Measurements from ENCODE around the gene GAL3ST2. TPM values are rescaled to one million over a fixed set of nuclear protein-coding genes. Genes with fewer than 3 reads are reported as not detected.

The GAL3ST2 gene
- polyA plus RNA-seq, 1 experiment = not detected

DNA sequence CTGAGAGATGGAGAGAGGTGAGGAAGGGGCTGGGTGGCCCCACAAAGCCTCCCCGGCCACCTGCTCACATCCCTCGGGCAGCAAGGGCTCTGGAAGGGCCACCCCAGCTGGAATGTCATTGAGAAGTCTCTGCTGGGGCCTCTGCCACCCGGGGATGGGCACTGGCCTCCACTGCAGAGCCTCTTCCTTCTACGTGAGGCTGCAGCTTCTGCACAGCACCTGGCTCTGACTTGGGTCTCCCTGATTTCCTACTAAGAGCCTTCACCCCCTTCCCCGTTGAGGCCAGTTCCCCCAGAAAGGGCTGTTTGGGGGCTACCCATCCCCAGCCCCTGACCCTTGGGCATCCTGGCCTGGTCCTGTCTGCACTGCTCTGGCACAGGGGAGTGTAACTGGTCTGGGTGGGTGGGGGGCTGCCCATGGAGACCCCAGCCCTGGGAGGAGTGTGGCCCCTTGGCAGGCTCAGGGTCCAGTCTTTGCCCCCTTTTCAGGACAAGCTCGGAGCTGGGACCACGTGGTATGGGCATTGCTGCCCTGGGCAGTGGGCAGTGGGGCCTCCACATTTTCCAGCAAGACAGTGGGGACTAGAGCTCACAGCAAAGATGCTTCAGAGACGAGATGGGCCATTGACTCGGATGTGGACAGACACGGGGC, 76.5 kb downstream of the GAL3ST2 start:
- POLR2A ChIA-PET = no interaction called here
- Histone ChIP-seq H3K4me3 (ENCODE audit: low read depth, low read length) (no peak overlapping the region), H3K36me3 (ENCODE audit: control insufficient read depth, insufficient read depth, low read length) (no peaks in the 10 kb centered on the region), H3K27me3 (ENCODE audit: control insufficient read depth, insufficient read depth, low read length) (no peaks in the 10 kb centered on the region)
- no peak for TF ChIP-seq CTCF (IDR thresholded peaks at IDR 0.05; ENCODE audit: insufficient read depth, low read depth, low read length)
- CTCF ChIA-PET = interaction anchor here (0.6 kb wide), 1 partner anchor 105 kb away, joined by 3 read pairs; no protein-coding TSS in a partner anchor
- no peak for DNase-seq (ENCODE audit: low read depth)

Other genes with a start within 250 kb of the GAL3ST2 start
- 29.4 and 42.9 TPM in 2 replicates for gene BOK, start 218.1 kb upstream of the GAL3ST2 start, polyA plus RNA-seq (2011; rRNA removed)
- 33.8 and 50.4 TPM in 2 replicates for gene THAP4, start 139.7 kb upstream of the GAL3ST2 start, polyA plus RNA-seq (2011; rRNA removed)
- gene ATG4B, start 139.1 kb upstream of the GAL3ST2 start, polyA plus RNA-seq (2011; rRNA removed) = 79.8 and 122 TPM in 2 replicates
- 29.6 and 43.8 TPM in 2 replicates for gene DTYMK, start 90.0 kb upstream of the GAL3ST2 start, polyA plus RNA-seq (2011; rRNA removed)
- gene ING5, start 74.8 kb upstream of the GAL3ST2 start, polyA plus RNA-seq (2011; rRNA removed) = 24.2 and 27.0 TPM in 2 replicates
- 8.0 and 16.1 TPM in 2 replicates for gene D2HGDH, start 42.2 kb upstream of the GAL3ST2 start, polyA plus RNA-seq (2011; rRNA removed)
- gene NEU4, start 32.4 kb downstream of the GAL3ST2 start, polyA plus RNA-seq (2011; rRNA removed) = not detected in 2 replicates
- not detected in 2 replicates for gene PDCD1, start 82.1 kb downstream of the GAL3ST2 start, polyA plus RNA-seq (2011; rRNA removed)
- gene RTP5, start 92.9 kb downstream of the GAL3ST2 start, polyA plus RNA-seq (2011; rRNA removed) = not detected in 2 replicates

Data from BJ (cell line).